ENCODE data around the gene PAX9. TPM values are rescaled to one million over a fixed set of nuclear protein-coding genes. Genes with fewer than 3 reads are reported as not detected.
A peak's percentile ranks its signal among the peaks of the same experiment; 100 is the strongest.

PAX9 gene
- total RNA-seq, 3 donors from 2014 or later: 0.64 to 4.9 (median 1.3) TPM

- H3K9me3 ChIP-seq: no peaks in the 10 kb centered on the region
- peak overlapping the region; percentile 43 to 71 (median 53) for H3K4me3 ChIP-seq
- peaks cover 4 to 99% of the 10 kb centered on the region in 2 donors for H3K27me3 ChIP-seq
- H3K27ac ChIP-seq: peak overlapping the region in 1 of 2 donors; percentile 55
- no peaks in the 10 kb centered on the region for H3K36me3 ChIP-seq
- TF ChIP-seq POLR2AphosphoS5 (IDR thresholded peaks at IDR 0.05): no peak
- TF ChIP-seq, protein P1, sequence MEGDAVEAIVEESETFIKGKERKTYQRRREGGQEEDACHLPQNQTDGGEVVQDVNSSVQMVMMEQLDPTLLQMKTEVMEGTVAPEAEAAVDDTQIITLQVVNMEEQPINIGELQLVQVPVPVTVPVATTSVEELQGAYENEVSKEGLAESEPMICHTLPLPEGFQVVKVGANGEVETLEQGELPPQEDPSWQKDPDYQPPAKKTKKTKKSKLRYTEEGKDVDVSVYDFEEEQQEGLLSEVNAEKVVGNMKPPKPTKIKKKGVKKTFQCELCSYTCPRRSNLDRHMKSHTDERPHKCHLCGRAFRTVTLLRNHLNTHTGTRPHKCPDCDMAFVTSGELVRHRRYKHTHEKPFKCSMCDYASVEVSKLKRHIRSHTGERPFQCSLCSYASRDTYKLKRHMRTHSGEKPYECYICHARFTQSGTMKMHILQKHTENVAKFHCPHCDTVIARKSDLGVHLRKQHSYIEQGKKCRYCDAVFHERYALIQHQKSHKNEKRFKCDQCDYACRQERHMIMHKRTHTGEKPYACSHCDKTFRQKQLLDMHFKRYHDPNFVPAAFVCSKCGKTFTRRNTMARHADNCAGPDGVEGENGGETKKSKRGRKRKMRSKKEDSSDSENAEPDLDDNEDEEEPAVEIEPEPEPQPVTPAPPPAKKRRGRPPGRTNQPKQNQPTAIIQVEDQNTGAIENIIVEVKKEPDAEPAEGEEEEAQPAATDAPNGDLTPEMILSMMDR (IDR thresholded peaks at IDR 0.05): no peak
- no peak for TF ChIP-seq POLR2A (IDR thresholded peaks at IDR 0.05)
- peak in 1 of 2 donors; percentile 56 for DNase-seq (ENCODE audit: low spot score in 2 of 2)
- H3K4me1 ChIP-seq: peaks cover 13 to 15% of the 10 kb centered on the region in 2 donors
- intact Hi-C loops (cut with DNase I; ENCODE audit: low total_unique reads): no loop called here
Observed at GRCh38 chr14:36662543-36663403, 1.1 kb downstream of the PAX9 start.

GRCh38 chr14:36663404-36664321, 2.0 kb downstream of the PAX9 start:
- peaks cover 13 to 15% of the 10 kb centered on the region in 2 donors for H3K4me1 ChIP-seq
- peak overlapping the region; percentile 43 to 71 (median 53) for H3K4me3 ChIP-seq
- TF ChIP-seq, protein P1 (IDR thresholded peaks at IDR 0.05): no peak
- no peak for TF ChIP-seq POLR2AphosphoS5 (IDR thresholded peaks at IDR 0.05)
- TF ChIP-seq POLR2A (IDR thresholded peaks at IDR 0.05): no peak
- no peaks in the 10 kb centered on the region for H3K36me3 ChIP-seq
- no peaks in the 10 kb centered on the region for H3K9me3 ChIP-seq
- intact Hi-C loops (cut with DNase I; ENCODE audit: low total_unique reads): no loop called here
- H3K27me3 ChIP-seq: peaks cover 3 to 97% of the 10 kb centered on the region in 2 donors
- peak overlapping the region in 1 of 2 donors; percentile 55 for H3K27ac ChIP-seq
- DNase-seq (ENCODE audit: low spot score in 2 of 2): no peak

- peak overlapping the region in 2 of 3 donors; percentile 43 to 71 for H3K4me3 ChIP-seq
- no peaks in the 10 kb centered on the region for H3K9me3 ChIP-seq
- peaks cover 3 to 88% of the 10 kb centered on the region in 2 donors for H3K27me3 ChIP-seq
Observed at GRCh38 chr14:36664322-36665193, 2.9 kb downstream of the PAX9 start.

GRCh38 chr14:36665887-36666415, 4.3 kb downstream of the PAX9 start:
- H3K4me1 ChIP-seq: peaks cover 13 to 15% of the 10 kb centered on the region in 2 donors
- TF ChIP-seq POLR2AphosphoS5 (IDR thresholded peaks at IDR 0.05) (no peak), POLR2A (IDR thresholded peaks at IDR 0.05) (no peak)
- TF ChIP-seq, protein P1 (IDR thresholded peaks at IDR 0.05): no peak
- no peaks in the 10 kb centered on the region for H3K9me3 ChIP-seq
- intact Hi-C loops (cut with DNase I; ENCODE audit: low total_unique reads): no loop called here
- no peaks in the 10 kb centered on the region for H3K36me3 ChIP-seq
- DNase-seq (ENCODE audit: low spot score in 2 of 2): no peak
- H3K4me3 ChIP-seq: no peak overlapping the region
- H3K27me3 ChIP-seq: peaks cover 3 to 74% of the 10 kb centered on the region in 2 donors
- no peak overlapping the region for H3K27ac ChIP-seq

More at GRCh38 chr14:36664322-36665193, 2.9 kb downstream of the PAX9 start:
- H3K4me1 ChIP-seq: peaks cover 13 to 15% of the 10 kb centered on the region in 2 donors
- no peak overlapping the region for H3K27ac ChIP-seq
- TF ChIP-seq POLR2A (IDR thresholded peaks at IDR 0.05) (no peak), POLR2AphosphoS5 (IDR thresholded peaks at IDR 0.05) (no peak)
- TF ChIP-seq, protein P1 (IDR thresholded peaks at IDR 0.05): no peak
- intact Hi-C loops (cut with DNase I; ENCODE audit: low total_unique reads): no loop called here
- H3K36me3 ChIP-seq: no peaks in the 10 kb centered on the region
- DNase-seq (ENCODE audit: low spot score in 2 of 2): no peak

Measured in breast epithelium (tissue), 4 donors.